Sigmoid colon (tissue), 4 donors: ENCODE results near the gene CCR5.

Experiments
- CTCF ChIP-seq, 4 experiments: fragments of 450-650 bp in 3 of 4; fragments of 200-600 bp in 1 of 4; IDR thresholded peaks; one replicate each; pipeline ENCODE4 v1.5.1; 2016 to 2019; ENCODE audit warnings: antibody characterized with exemption in 4 of 4, mild to moderate bottlenecking in 3 of 4, moderate library complexity in 2 of 4
- EP300 ChIP-seq, 4 donors: sonication (generic); formaldehyde crosslinking; IDR thresholded peaks; one replicate each; pipeline ENCODE4 v1.6.1; 2017; ENCODE audit warnings: antibody characterized with exemption in 4 of 4
- POLR2A ChIP-seq, 2 donors: fragments of 450-650 bp; IDR thresholded peaks; one replicate each; pipeline ENCODE4 v1.6.1; 2016; ENCODE audit warnings: antibody characterized with exemption in 2 of 2, mild to moderate bottlenecking in 2 of 2, moderate library complexity in 2 of 2
- POLR2AphosphoS5 ChIP-seq, 4 donors: sonication (generic); formaldehyde crosslinking; IDR thresholded peaks; one replicate each; pipeline ENCODE4 v1.6.1; 2017; ENCODE audit warnings: antibody characterized with exemption in 4 of 4

- TF ChIP-seq POLR2A (IDR thresholded peaks at IDR 0.05) (no peak), CTCF (IDR thresholded peaks at IDR 0.05) (no peak), EP300 (IDR thresholded peaks at IDR 0.05) (no peak), POLR2AphosphoS5 (IDR thresholded peaks at IDR 0.05) (no peak)
Measured at GRCh38 chr3:46417841-46418611, 47.3 kb downstream of the CCR5 start.
